ENCODE measurements around the gene SCUBE1.

DNA sequence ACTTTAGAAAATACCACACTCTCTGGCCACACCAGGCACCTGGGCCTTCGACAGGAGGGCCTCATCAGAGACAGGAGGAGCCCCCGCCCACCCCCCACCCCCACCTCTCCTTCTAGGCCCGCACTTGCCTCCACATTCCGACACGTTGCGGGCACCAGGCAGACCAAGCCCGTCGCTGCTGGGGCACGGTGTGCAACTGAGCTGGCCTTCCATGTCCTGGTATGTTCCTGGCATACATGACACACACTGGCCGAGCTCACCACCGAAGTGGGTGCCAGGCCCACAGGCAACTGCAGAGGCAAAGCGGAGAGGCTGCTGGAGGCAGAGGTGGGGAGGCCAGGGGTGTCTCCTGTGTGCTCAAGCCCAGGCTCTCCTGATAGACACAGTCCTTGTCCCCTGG, 129.2 kb downstream of the SCUBE1 start:
- no peak for TF ChIP-seq EZH2 (IDR thresholded peaks at IDR 0.05)
- TF ChIP-seq, protein P1, sequence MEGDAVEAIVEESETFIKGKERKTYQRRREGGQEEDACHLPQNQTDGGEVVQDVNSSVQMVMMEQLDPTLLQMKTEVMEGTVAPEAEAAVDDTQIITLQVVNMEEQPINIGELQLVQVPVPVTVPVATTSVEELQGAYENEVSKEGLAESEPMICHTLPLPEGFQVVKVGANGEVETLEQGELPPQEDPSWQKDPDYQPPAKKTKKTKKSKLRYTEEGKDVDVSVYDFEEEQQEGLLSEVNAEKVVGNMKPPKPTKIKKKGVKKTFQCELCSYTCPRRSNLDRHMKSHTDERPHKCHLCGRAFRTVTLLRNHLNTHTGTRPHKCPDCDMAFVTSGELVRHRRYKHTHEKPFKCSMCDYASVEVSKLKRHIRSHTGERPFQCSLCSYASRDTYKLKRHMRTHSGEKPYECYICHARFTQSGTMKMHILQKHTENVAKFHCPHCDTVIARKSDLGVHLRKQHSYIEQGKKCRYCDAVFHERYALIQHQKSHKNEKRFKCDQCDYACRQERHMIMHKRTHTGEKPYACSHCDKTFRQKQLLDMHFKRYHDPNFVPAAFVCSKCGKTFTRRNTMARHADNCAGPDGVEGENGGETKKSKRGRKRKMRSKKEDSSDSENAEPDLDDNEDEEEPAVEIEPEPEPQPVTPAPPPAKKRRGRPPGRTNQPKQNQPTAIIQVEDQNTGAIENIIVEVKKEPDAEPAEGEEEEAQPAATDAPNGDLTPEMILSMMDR (IDR thresholded peaks at IDR 0.05 in 2 of 3, conservative IDR thresholded peaks at IDR 0.05 in 1 of 3; ENCODE audit: borderline replicate concordance in 1 of 3, insufficient read depth in 1 of 3, low read depth in 2 of 3, low read length in 2 of 3) = no peak
- no peak for TF ChIP-seq POLR2A (IDR thresholded peaks at IDR 0.05; ENCODE audit: borderline replicate concordance, extremely low read depth, insufficient read depth, insufficient read length)

All from HCT116 (cell line).